H1 (cell line): ENCODE measurements around the gene RBP5.
A peak's percentile ranks its signal among the peaks of the same experiment; 100 is the strongest.

ENCODE experiments used
- CTCF ChIP-seq, 3 experiments: IDR thresholded peaks; 1 replicate in 2 of 3; 2 replicates in 1 of 3; pipeline versions ENCODE4 v1.5.1 to v1.6.1; 2011; ENCODE audit warnings: low read length in 3 of 3, mild to moderate bottlenecking in 3 of 3, inconsistent platforms in 2 of 3, low read depth in 1 of 3, moderate library complexity in 1 of 3; ENCODE audit not compliant: insufficient read depth in 1 of 3; ENCODE audit errors: control extremely low read depth in 1 of 3
- EP300 ChIP-seq, 2 experiments: IDR thresholded peaks; 1 replicate in 1 of 2; 2 replicates in 1 of 2; pipeline ENCODE4 v1.6.1; 2011 to 2012; ENCODE audit warnings: low read depth in 2 of 2, low read length in 2 of 2, mild to moderate bottlenecking in 2 of 2, borderline replicate concordance in 1 of 2, inconsistent platforms in 1 of 2, moderate library complexity in 1 of 2
- EZH2 ChIP-seq: fragments of 200-600 bp; sonication (generic); IDR thresholded peaks from 2 replicates; pipeline ENCODE4 v1.7.1; 2012; ENCODE audit warnings: low read depth, mild to moderate bottlenecking, moderate library complexity, low read length, inconsistent platforms; ENCODE audit not compliant: severe bottlenecking
- MAX ChIP-seq: IDR thresholded peaks from 2 replicates; pipeline ENCODE4 v1.6.1; 2012; ENCODE audit warnings: inconsistent platforms
- POLR2AphosphoS5 ChIP-seq: IDR thresholded peaks from 2 replicates; pipeline ENCODE4 v1.6.1; 2011; ENCODE audit warnings: low read depth, low read length
- RAD21 ChIP-seq, 2 experiments: IDR thresholded peaks in 1 of 2; conservative IDR thresholded peaks in 1 of 2; 2 replicates each; pipeline ENCODE4 v1.6.1; 2011; ENCODE audit warnings: low read depth in 2 of 2, low read length in 2 of 2, improper control_type of control experiment in 1 of 2, inconsistent platforms in 1 of 2, mild to moderate bottlenecking in 1 of 2, moderate library complexity in 1 of 2
- RXRA ChIP-seq: IDR thresholded peaks from 2 replicates; pipeline ENCODE4 v1.6.1; 2011; ENCODE audit warnings: low read depth, mild to moderate bottlenecking, low read length, moderate library complexity; ENCODE audit not compliant: insufficient read depth
- SRF ChIP-seq: IDR thresholded peaks from 2 replicates; pipeline ENCODE4 v1.6.1; 2011; ENCODE audit warnings: mild to moderate bottlenecking, low read depth, low read length, moderate library complexity
- TAF1 ChIP-seq: IDR thresholded peaks from 2 replicates; pipeline ENCODE4 v1.6.1; 2011; ENCODE audit warnings: mild to moderate bottlenecking, low read depth, low read length
- YY1 ChIP-seq: IDR thresholded peaks from 2 replicates; pipeline ENCODE4 v1.6.1; 2011; ENCODE audit warnings: low read depth, mild to moderate bottlenecking, low read length
- ZNF274 ChIP-seq: IDR thresholded peaks from 2 replicates; pipeline ENCODE4 v1.7.0; 2012; ENCODE audit warnings: low read length, borderline replicate concordance; ENCODE audit errors: extremely low read depth

- TF ChIP-seq RXRA (no peak), CTCF (IDR thresholded peaks at IDR 0.05; ENCODE audit: control extremely low read depth in 1 of 3, insufficient read depth in 1 of 3, low read depth in 1 of 3, low read length in 3 of 3) (no peak), MAX (no peak), TAF1 (peak; percentile 38; the same call in 1 of the 2 replicates), EP300 (IDR thresholded peaks at IDR 0.05; ENCODE audit: borderline replicate concordance in 1 of 2, low read depth in 2 of 2, low read length in 2 of 2) (no peak), YY1 (no peak), POLR2AphosphoS5 (no peak; the same call in 1 of the 2 replicates), ZNF274 (no peak), EZH2 (no peak), SRF (no peak), RAD21 (IDR thresholded peaks at IDR 0.05 in 1 of 2, conservative IDR thresholded peaks at IDR 0.05 in 1 of 2; ENCODE audit: low read depth in 2 of 2, low read length in 2 of 2) (no peak)
Measured at GRCh38 chr12:7129872-7130691, 1.4 kb upstream of the RBP5 start, which contains the start of gene CLSTN3.
